Measurements from ENCODE around the gene GAL3ST2.
"Not testable (repeated sequence)": the region's sequence is repeated elsewhere in the genome, so short reads cannot be mapped to it uniquely, and the experiment has no call there.

The GAL3ST2 gene

GRCh38 chr2:241818943-241819270 is 42.3 kb downstream of the GAL3ST2 start:
- no peak for DNase-seq (ENCODE audit: insufficient read length, low spot score)

GRCh38 chr2:241819947-241820624 is 43.5 kb downstream of the GAL3ST2 start:
- DNase-seq (ENCODE audit: insufficient read length, low spot score); FAIRE-seq: not testable (repeated sequence)

More at GRCh38 chr2:241818943-241819270, 42.3 kb downstream of the GAL3ST2 start:
- TF ChIP-seq TAF1 (IDR thresholded peaks at IDR 0.05; ENCODE audit: low read depth, low read length): no peak
- TF ChIP-seq POLR2AphosphoS5 (IDR thresholded peaks at IDR 0.05; ENCODE audit: low read depth, low read length): no peak
- no peak for TF ChIP-seq SPI1 (IDR thresholded peaks at IDR 0.05; ENCODE audit: low read depth, low read length)
- no peak for TF ChIP-seq POU2F2 (IDR thresholded peaks at IDR 0.05; ENCODE audit: low read depth, low read length)
- TF ChIP-seq PAX5 (IDR thresholded peaks at IDR 0.05; ENCODE audit: insufficient read depth, low read length, severe bottlenecking): no peak
- no peak for TF ChIP-seq POLR2A (IDR thresholded peaks at IDR 0.05; ENCODE audit: low read depth, low read length)
- no peak for FAIRE-seq

DNA sequence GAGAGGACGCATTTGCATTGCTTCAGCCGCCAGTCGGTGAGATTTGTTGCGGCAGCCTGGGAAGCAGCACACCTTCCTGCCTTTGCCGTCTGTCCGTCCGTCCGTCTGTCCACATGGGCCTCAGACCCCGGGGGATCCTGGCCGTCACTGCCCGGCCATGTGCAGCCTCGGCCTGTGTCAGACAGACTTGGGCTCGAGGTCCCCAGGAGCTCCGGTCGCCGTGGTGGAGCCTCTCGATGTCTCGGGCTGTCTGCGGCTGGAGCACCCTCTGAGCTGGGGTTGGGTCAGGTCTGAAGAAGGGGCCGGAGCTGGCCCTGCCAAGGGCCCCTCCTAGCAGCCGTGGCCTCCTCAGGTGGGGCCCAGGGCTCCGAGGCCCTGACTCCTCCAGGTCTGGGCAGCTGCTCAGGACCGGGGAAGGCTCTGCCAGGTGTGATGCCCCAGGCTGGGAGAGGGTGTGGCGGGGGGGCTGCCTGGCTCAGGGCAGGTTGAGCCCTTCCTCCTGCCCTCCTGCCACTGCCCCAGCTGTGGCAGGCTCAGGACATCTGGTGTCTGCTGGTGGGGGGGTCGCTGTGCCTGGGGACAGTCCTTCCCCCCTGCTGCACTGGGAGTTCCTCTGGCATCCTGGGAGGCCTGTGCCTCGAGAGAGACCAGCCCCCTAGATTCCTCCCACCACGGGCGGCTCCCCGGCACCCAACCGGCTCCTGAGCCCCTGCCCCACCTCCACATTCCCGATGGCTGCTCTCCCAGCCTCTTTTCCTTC is 44.2 kb downstream of the GAL3ST2 start:
- DNase-seq (ENCODE audit: insufficient read length, low spot score): peak; percentile 9
- no peak for TF ChIP-seq PAX5 (IDR thresholded peaks at IDR 0.05; ENCODE audit: insufficient read depth, low read length, severe bottlenecking)
- no peak for TF ChIP-seq POLR2AphosphoS5 (IDR thresholded peaks at IDR 0.05; ENCODE audit: low read depth, low read length)
- TF ChIP-seq POLR2A (IDR thresholded peaks at IDR 0.05; ENCODE audit: low read depth, low read length): no peak
- TF ChIP-seq POU2F2 (IDR thresholded peaks at IDR 0.05; ENCODE audit: low read depth, low read length): no peak
- no peak for TF ChIP-seq TAF1 (IDR thresholded peaks at IDR 0.05; ENCODE audit: low read depth, low read length)
- TF ChIP-seq SPI1 (IDR thresholded peaks at IDR 0.05; ENCODE audit: low read depth, low read length): no peak
- no peak for FAIRE-seq

DNA sequence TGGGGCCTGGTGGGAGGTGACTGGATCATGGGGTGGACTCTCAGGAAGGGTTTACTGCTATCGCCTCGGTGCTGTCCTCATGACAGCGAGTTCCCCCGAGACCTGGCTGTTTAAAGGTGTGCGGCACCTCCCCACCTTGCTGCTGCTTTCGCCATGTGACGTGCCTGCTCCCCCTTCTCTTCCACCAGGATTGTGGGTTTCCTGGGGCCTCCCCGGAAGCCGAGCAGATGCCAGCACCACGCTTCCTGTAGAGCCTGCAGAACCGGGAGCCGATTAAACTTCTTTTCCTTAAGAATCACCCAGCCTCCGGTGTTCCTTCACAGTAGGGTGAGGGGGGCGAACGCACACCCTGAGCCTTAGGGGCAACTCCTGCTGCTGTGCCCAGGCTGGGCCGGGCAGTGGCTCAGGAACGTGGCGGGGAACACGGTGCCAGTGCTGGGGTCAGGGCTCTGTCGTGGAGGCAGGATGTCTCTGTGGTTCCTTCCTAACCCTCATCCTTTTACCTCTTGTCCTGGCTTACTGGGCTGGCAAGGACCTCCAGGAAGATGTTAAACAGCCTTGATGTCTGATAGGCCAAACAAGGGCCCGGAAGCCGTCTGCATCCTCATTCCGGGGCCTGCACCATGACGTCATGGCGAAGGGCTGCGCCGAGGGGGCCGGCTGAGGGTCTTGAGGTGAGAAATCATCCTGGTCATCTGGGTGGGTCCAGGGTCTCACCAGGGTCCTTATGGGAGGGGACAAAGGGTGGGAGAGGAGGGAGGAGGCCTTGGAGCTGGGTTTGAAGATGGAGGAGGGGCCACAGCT is 45.0 kb downstream of the GAL3ST2 start:
- DNase-seq (ENCODE audit: insufficient read length, low spot score): peak; percentile 15
- no peak for FAIRE-seq
- TF ChIP-seq SPI1 (IDR thresholded peaks at IDR 0.05; ENCODE audit: low read depth, low read length) (no peak), POLR2AphosphoS5 (IDR thresholded peaks at IDR 0.05; ENCODE audit: low read depth, low read length) (no peak), TAF1 (IDR thresholded peaks at IDR 0.05; ENCODE audit: low read depth, low read length) (no peak), PAX5 (IDR thresholded peaks at IDR 0.05; ENCODE audit: insufficient read depth, low read length, severe bottlenecking) (no peak), POU2F2 (IDR thresholded peaks at IDR 0.05; ENCODE audit: low read depth, low read length) (no peak), POLR2A (IDR thresholded peaks at IDR 0.05; ENCODE audit: low read depth, low read length) (no peak)

DNA sequence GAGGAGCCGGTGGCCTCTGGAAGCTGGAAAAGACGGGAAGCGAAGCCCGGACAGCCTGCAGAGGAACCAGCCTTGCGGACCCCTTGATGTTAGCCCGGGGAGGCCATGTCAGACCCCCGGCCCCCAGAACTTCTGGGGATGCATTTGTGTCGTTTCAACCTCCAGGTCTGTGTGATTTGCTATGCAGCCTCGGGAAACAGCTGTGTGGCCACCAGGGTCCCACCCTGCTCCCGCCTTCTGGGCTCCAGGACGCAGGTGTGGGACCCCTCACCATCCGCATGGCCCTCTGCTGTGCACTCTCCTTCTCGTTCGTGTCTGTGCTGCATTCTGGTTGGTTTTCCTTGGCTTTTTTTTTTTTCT is 45.6 kb downstream of the GAL3ST2 start:
- TF ChIP-seq POU2F2 (IDR thresholded peaks at IDR 0.05; ENCODE audit: low read depth, low read length): no peak
- no peak for TF ChIP-seq POLR2AphosphoS5 (IDR thresholded peaks at IDR 0.05; ENCODE audit: low read depth, low read length)
- TF ChIP-seq PAX5 (IDR thresholded peaks at IDR 0.05; ENCODE audit: insufficient read depth, low read length, severe bottlenecking): no peak
- no peak for TF ChIP-seq POLR2A (IDR thresholded peaks at IDR 0.05; ENCODE audit: low read depth, low read length)
- TF ChIP-seq TAF1 (IDR thresholded peaks at IDR 0.05; ENCODE audit: low read depth, low read length): no peak
- TF ChIP-seq SPI1 (IDR thresholded peaks at IDR 0.05; ENCODE audit: low read depth, low read length): no peak
- peak; percentile 18 for DNase-seq (ENCODE audit: insufficient read length, low spot score)
- FAIRE-seq: no peak

- DNase-seq (ENCODE audit: insufficient read length, low spot score); FAIRE-seq: not testable (repeated sequence)
Measured at GRCh38 chr2:241823531-241824437, 47.2 kb downstream of the GAL3ST2 start.

- no peak for DNase-seq (ENCODE audit: insufficient read length, low spot score)
- TF ChIP-seq TAF1 (IDR thresholded peaks at IDR 0.05; ENCODE audit: low read depth, low read length): no peak
- no peak for TF ChIP-seq POU2F2 (IDR thresholded peaks at IDR 0.05; ENCODE audit: low read depth, low read length)
- no peak for TF ChIP-seq POLR2AphosphoS5 (IDR thresholded peaks at IDR 0.05; ENCODE audit: low read depth, low read length)
- TF ChIP-seq PAX5 (IDR thresholded peaks at IDR 0.05; ENCODE audit: insufficient read depth, low read length, severe bottlenecking): no peak
- no peak for TF ChIP-seq SPI1 (IDR thresholded peaks at IDR 0.05; ENCODE audit: low read depth, low read length)
- no peak for TF ChIP-seq POLR2A (IDR thresholded peaks at IDR 0.05; ENCODE audit: low read depth, low read length)
- no peak for FAIRE-seq
Measured at GRCh38 chr2:241827394-241827793, 50.8 kb downstream of the GAL3ST2 start.

GRCh38 chr2:241833101-241833663 is 56.6 kb downstream of the GAL3ST2 start:
- no peak for TF ChIP-seq SPI1 (IDR thresholded peaks at IDR 0.05; ENCODE audit: low read depth, low read length)
- TF ChIP-seq PAX5 (IDR thresholded peaks at IDR 0.05; ENCODE audit: insufficient read depth, low read length, severe bottlenecking): no peak
- no peak for TF ChIP-seq POLR2A (IDR thresholded peaks at IDR 0.05; ENCODE audit: low read depth, low read length)
- no peak for TF ChIP-seq POLR2AphosphoS5 (IDR thresholded peaks at IDR 0.05; ENCODE audit: low read depth, low read length)
- TF ChIP-seq TAF1 (IDR thresholded peaks at IDR 0.05; ENCODE audit: low read depth, low read length): no peak
- no peak for TF ChIP-seq POU2F2 (IDR thresholded peaks at IDR 0.05; ENCODE audit: low read depth, low read length)
- FAIRE-seq (no peak), DNase-seq (ENCODE audit: insufficient read length, low spot score) (no peak)

DNA sequence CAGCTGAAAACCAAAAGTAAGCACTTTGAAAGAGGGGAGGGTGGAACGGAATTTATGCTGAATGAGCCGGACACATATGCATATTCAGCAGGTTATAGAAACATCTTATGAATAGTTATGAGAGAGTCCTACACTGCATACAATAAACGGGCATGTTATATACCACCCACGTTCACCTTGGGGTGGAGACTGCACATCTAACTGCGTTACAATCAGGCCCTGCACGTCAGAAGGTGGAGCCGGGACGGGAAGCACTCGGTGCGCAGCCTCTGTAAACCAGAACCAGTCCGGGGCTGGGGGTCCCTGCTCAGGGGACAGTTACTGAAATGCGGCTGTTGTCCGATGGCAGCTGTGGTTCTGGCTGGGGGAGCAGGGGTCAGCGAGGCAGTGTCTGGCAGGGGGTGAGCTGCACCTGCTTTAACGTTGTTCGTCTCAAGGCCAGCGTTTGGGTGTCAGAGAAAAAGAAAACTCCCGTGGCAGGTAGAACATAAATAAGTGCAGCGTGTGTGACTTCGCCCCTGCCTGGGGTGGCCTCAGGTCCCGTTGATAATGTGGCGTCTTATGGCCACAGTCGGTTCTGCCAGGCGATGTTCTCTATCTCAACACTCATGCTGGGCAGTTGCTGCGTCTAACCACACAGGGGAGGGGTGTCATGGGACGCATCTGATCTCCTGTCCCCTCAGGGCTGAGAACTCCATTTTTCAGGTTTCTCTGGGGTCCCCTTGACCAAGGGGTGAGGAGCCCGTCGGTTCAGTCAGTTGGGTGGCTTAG is 57.3 kb downstream of the GAL3ST2 start:
- FAIRE-seq: peak; percentile 41
- not testable (repeated sequence) for DNase-seq (ENCODE audit: insufficient read length, low spot score)

All from GM12891 (cell line).